ENCODE measurements around the gene CORO1C. TPM values are rescaled to one million over a fixed set of nuclear protein-coding genes. Genes with fewer than 3 reads are reported as not detected.

Gene CORO1C
- polyA plus RNA-seq, 2 of the 4 experiments (the other 2 are of a cell fraction): 166 to 245 TPM

- H3K4me1 ChIP-seq: peaks cover 1% of the 10 kb centered on the region; the same call in 1 of the 3 replicates
- TF ChIP-seq ZFP36 (IDR thresholded peaks at IDR 0.05; ENCODE audit: borderline replicate concordance, partially characterized antibody) (no peak), FOSB (CRISPR knock-in tag; IDR thresholded peaks at IDR 0.05) (no peak), HDAC2 (IDR thresholded peaks at IDR 0.05) (no peak), RARB (CRISPR knock-in tag; IDR thresholded peaks at IDR 0.05) (no peak), KDM1A (IDR thresholded peaks at IDR 0.05; ENCODE audit: low read depth) (no peak), POLR2A (IDR thresholded peaks at IDR 0.05; ENCODE audit: low read length) (no peak), RNF2 (IDR thresholded peaks at IDR 0.05; ENCODE audit: borderline replicate concordance, low read depth) (no peak), ZSCAN20 (CRISPR knock-in tag; IDR thresholded peaks at IDR 0.05) (no peak)
- TF ChIP-seq, protein P1, sequence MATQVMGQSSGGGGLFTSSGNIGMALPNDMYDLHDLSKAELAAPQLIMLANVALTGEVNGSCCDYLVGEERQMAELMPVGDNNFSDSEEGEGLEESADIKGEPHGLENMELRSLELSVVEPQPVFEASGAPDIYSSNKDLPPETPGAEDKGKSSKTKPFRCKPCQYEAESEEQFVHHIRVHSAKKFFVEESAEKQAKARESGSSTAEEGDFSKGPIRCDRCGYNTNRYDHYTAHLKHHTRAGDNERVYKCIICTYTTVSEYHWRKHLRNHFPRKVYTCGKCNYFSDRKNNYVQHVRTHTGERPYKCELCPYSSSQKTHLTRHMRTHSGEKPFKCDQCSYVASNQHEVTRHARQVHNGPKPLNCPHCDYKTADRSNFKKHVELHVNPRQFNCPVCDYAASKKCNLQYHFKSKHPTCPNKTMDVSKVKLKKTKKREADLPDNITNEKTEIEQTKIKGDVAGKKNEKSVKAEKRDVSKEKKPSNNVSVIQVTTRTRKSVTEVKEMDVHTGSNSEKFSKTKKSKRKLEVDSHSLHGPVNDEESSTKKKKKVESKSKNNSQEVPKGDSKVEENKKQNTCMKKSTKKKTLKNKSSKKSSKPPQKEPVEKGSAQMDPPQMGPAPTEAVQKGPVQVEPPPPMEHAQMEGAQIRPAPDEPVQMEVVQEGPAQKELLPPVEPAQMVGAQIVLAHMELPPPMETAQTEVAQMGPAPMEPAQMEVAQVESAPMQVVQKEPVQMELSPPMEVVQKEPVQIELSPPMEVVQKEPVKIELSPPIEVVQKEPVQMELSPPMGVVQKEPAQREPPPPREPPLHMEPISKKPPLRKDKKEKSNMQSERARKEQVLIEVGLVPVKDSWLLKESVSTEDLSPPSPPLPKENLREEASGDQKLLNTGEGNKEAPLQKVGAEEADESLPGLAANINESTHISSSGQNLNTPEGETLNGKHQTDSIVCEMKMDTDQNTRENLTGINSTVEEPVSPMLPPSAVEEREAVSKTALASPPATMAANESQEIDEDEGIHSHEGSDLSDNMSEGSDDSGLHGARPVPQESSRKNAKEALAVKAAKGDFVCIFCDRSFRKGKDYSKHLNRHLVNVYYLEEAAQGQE (IDR thresholded peaks at IDR 0.05): no peak
- no peaks in the 10 kb centered on the region for H3K9me3 ChIP-seq
- no peak for ATAC-seq
- no peak overlapping the region for H3K4me2 ChIP-seq
- no peak overlapping the region for H3K27ac ChIP-seq
- no peak for FAIRE-seq
- CTCF ChIA-PET: interaction anchor here (0.6 to 6.2 kb wide), 4 partner anchors 9 to 127 kb away, joined by 3 to 38 read pairs (median 3); no protein-coding TSS in a partner anchor
- no peak for DNase-seq (ENCODE audit: low read depth in 1 of 2, low spot score in 1 of 2)
- POLR2A ChIA-PET: no interaction called here
- WGBS (ENCODE audit: missing lambda C conversion rate): 92% methylated on average over 5 of the region's 5 CpGs
- H3K4me3 ChIP-seq: no peak overlapping the region
These were observed 54.6 kb downstream of the CORO1C start for GRCh38 chr12:108676707-108677106.

- FAIRE-seq: no peak
- Histone ChIP-seq H3K27ac (no peak overlapping the region), H3K4me1 (peaks cover 3% of the 10 kb centered on the region; the same call in 1 of the 3 replicates), H3K4me3 (no peak overlapping the region), H3K9me3 (no peaks in the 10 kb centered on the region), H3K4me2 (no peak overlapping the region)
- WGBS (ENCODE audit: missing lambda C conversion rate): 87% methylated on average over 4 of the region's 4 CpGs
- POLR2A ChIA-PET: no interaction called here
- no peak for DNase-seq (ENCODE audit: low read depth in 1 of 2, low spot score in 1 of 2)
- no peak for ATAC-seq
- TF ChIP-seq MAX (IDR thresholded peaks at IDR 0.05) (no peak), CEBPB (IDR thresholded peaks at IDR 0.05) (no peak), ZFP36 (IDR thresholded peaks at IDR 0.05; ENCODE audit: borderline replicate concordance, partially characterized antibody) (no peak), ZNF302 (CRISPR knock-in tag; IDR thresholded peaks at IDR 0.05) (no peak), HMGXB4 (CRISPR knock-in tag; IDR thresholded peaks at IDR 0.05; ENCODE audit: borderline replicate concordance) (no peak), RAD21 (conservative IDR thresholded peaks at IDR 0.05 in 1 of 2, IDR thresholded peaks at IDR 0.05 in 1 of 2) (no peak), NFE2L2 (conservative IDR thresholded peaks at IDR 0.05; ENCODE audit: low read length) (no peak), HDAC2 (IDR thresholded peaks at IDR 0.05) (no peak), FOXS1 (CRISPR knock-in tag; IDR thresholded peaks at IDR 0.05) (no peak), MYC (IDR thresholded peaks at IDR 0.05; ENCODE audit: borderline replicate concordance, low read length) (no peak), E2F6 (IDR thresholded peaks at IDR 0.05; ENCODE audit: borderline replicate concordance, low read depth) (no peak), POLR2A (IDR thresholded peaks at IDR 0.05; ENCODE audit: low read length) (no peak), TP53 (CRISPR knock-in tag; IDR thresholded peaks at IDR 0.05) (no peak), RNF2 (IDR thresholded peaks at IDR 0.05; ENCODE audit: borderline replicate concordance, low read depth) (no peak), ZC3H11A (IDR thresholded peaks at IDR 0.05) (no peak), FOSB (CRISPR knock-in tag; IDR thresholded peaks at IDR 0.05) (no peak), EHMT2 (IDR thresholded peaks at IDR 0.05; ENCODE audit: low read depth) (no peak)
- TF ChIP-seq, protein P2, sequence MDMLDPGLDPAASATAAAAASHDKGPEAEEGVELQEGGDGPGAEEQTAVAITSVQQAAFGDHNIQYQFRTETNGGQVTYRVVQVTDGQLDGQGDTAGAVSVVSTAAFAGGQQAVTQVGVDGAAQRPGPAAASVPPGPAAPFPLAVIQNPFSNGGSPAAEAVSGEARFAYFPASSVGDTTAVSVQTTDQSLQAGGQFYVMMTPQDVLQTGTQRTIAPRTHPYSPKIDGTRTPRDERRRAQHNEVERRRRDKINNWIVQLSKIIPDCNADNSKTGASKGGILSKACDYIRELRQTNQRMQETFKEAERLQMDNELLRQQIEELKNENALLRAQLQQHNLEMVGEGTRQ (IDR thresholded peaks at IDR 0.05): no peak
- CTCF ChIA-PET: interaction anchor here (1.1 to 6.2 kb wide), 2 partner anchors 10 to 12 kb away, joined by 3 to 38 read pairs; no protein-coding TSS in a partner anchor
These were observed 55.5 kb downstream of the CORO1C start for GRCh38 chr12:108675792-108676191.
